ENCODE measurements around the gene CXXC4.

CXXC4 gene

DNA sequence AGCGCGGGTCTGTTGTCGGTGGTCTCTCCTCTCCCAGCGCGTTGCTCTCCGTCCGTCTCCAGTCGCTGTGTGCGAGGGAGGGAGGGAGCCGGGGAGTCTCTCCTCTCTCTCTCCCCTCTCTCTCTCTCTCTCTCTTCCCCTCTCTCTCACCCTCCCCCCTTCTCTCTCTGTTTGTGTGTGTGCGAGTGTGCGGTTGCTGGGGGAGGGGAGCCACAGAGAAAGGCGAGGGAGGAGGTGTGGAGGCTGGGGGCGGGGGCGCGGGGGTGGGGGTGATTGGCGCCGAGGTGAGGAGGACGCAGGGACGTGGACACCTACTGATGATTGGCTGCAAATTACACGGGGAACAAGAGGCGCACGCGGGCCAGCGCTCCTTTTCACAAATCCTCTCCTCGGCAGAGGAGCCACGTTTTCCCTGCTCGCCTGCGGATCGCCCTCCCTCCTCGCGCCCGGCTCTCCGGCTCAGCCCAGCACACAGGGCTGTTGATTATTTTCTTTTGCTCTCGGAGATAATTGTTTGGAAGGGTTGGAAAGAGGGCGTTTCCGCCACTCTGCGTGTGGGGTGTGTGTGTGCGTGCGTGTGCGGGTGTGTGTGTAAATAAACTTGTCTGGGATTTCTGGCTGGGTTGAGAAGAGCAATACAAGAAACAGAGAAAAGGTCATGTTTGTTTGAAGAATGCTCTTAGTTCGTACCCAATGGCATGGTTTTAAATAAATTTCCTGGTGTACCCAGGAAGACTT lies at the start of gene CXXC4:
CXXC4 (minus strand) TSS at position 73 of the 738 bp plus-strand sequence. CDS start 3,092 bp downstream, outside the sequence.
- H3K27ac Mint-ChIP-seq, result no peak within 1 kb of the TSS
- peak within 1 kb of the TSS; percentile 70 for H3K4me3 Mint-ChIP-seq
- H3K36me3 Mint-ChIP-seq, result no peaks in the 10 kb centered on the region
- peaks cover 17% of the 10 kb centered on the region for H3K4me1 Mint-ChIP-seq
- ATAC-seq (ENCODE audit: low read depth), result no peak
- no peak for DNase-seq (ENCODE audit: low spot score in 2 of 2)
- no peaks in the 10 kb centered on the region for H3K9me3 Mint-ChIP-seq
- H3K27me3 Mint-ChIP-seq, result peaks cover 19% of the 10 kb centered on the region

DNA sequence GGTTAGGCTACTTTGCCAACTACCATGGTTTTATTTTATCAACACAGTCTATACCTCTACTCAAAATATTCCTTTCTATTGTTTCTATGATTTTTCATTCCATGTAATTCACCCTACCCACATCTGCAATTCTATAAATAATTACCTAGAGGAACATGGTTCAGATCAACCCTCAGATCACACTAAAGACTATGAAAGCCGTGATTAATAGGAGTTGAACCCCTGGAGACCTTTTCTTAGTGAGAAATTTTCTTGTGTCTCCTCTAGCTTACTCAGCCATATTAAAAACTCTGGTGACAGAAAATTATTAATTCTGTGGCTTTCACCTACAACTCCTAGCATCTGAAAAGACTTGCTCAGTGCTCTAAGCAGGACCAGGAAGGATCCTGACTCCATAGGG lies 38.5 kb upstream of the CXXC4 start:
- ATAC-seq (ENCODE audit: low read depth) (no peak), DNase-seq (ENCODE audit: low spot score in 2 of 2) (no peak)
- Mint-ChIP-seq H3K27me3 (no peaks in the 10 kb centered on the region), H3K4me3 (no peak overlapping the region), H3K9me3 (no peaks in the 10 kb centered on the region), H3K27ac (no peak overlapping the region), H3K4me1 (no peaks in the 10 kb centered on the region), H3K36me3 (no peaks in the 10 kb centered on the region)

- Mint-ChIP-seq H3K36me3 (no peaks in the 10 kb centered on the region), H3K9me3 (no peaks in the 10 kb centered on the region), H3K27ac (no peak overlapping the region)
Measured at GRCh38 chr4:104532677-104533076, 38.0 kb upstream of the CXXC4 start.

DNA sequence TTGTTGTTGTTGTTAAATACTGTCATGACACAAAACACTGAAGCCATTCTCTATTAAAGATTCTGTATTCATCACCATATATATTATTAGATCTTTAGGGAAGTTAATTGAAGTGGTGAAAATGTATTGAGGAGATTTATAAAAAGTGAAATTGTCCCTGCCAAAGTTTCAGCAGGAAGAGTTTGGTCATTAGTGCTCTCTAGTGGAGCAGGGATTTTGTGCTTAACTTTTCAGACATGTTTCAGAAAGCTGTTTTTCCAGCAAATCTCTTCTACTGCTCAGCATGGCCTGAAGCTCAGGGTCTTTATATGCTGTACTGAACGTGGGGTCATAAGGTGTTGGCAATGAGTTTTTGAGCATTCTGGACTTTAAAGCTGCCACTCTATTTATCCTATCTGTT lies 36.7 kb upstream of the CXXC4 start:
- Mint-ChIP-seq H3K27me3 (peaks cover 8% of the 10 kb centered on the region), H3K27ac (no peak overlapping the region), H3K4me1 (no peaks in the 10 kb centered on the region), H3K36me3 (no peaks in the 10 kb centered on the region), H3K4me3 (no peak overlapping the region), H3K9me3 (no peaks in the 10 kb centered on the region)
- ATAC-seq (ENCODE audit: low read depth) (no peak), DNase-seq (ENCODE audit: low spot score in 2 of 2) (no peak)

More at GRCh38 chr4:104532677-104533076, 38.0 kb upstream of the CXXC4 start:
- peaks cover 2% of the 10 kb centered on the region for H3K27me3 Mint-ChIP-seq
- DNase-seq (ENCODE audit: low spot score in 2 of 2), result no peak
- H3K4me1 Mint-ChIP-seq, result no peaks in the 10 kb centered on the region
- no peak for ATAC-seq (ENCODE audit: low read depth)
- H3K4me3 Mint-ChIP-seq, result no peak overlapping the region

GRCh38 chr4:104530426-104530825 lies 35.7 kb upstream of the CXXC4 start:
- ATAC-seq (ENCODE audit: low read depth) (no peak), DNase-seq (ENCODE audit: low spot score in 2 of 2) (no peak)
- no peaks in the 10 kb centered on the region for H3K4me1 Mint-ChIP-seq
- H3K27me3 Mint-ChIP-seq, result peaks cover 8% of the 10 kb centered on the region
- H3K9me3 Mint-ChIP-seq, result no peaks in the 10 kb centered on the region
- H3K4me3 Mint-ChIP-seq, result no peak overlapping the region
- H3K36me3 Mint-ChIP-seq, result no peaks in the 10 kb centered on the region
- H3K27ac Mint-ChIP-seq, result no peak overlapping the region

DNA sequence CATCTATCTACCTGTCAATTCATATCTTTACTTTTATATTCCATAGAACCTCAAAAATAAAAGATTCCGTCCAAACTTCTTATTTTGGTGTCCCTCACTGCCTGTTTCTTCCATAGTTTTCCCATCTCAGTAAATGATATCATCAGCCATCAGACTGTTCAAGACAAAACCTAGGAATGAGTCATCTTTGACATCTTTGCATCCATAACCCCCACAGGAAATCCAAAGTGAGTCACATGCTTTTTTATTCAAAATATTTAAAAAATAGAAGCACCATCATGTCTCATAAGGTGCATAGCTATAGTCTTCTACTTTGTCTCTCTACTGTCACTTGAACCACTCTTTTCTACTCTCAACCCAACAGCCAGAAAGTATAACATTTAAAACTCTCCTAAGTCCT lies 29.9 kb upstream of the CXXC4 start:
- ATAC-seq (ENCODE audit: low read depth) (no peak), DNase-seq (ENCODE audit: low spot score in 2 of 2) (no peak)
- Mint-ChIP-seq H3K9me3 (no peaks in the 10 kb centered on the region), H3K27me3 (peaks cover 8% of the 10 kb centered on the region), H3K4me1 (peaks cover 4% of the 10 kb centered on the region), H3K36me3 (no peaks in the 10 kb centered on the region), H3K27ac (no peak overlapping the region), H3K4me3 (no peak overlapping the region)

GRCh38 chr4:104524026-104524425 lies 29.3 kb upstream of the CXXC4 start:
- H3K27ac Mint-ChIP-seq, result no peak overlapping the region
- peaks cover 8% of the 10 kb centered on the region for H3K27me3 Mint-ChIP-seq
- ATAC-seq (ENCODE audit: low read depth), result no peak
- no peaks in the 10 kb centered on the region for H3K36me3 Mint-ChIP-seq
- no peaks in the 10 kb centered on the region for H3K9me3 Mint-ChIP-seq
- H3K4me3 Mint-ChIP-seq, result no peak overlapping the region
- DNase-seq (ENCODE audit: low spot score in 2 of 2), result no peak
- H3K4me1 Mint-ChIP-seq, result peaks cover 6% of the 10 kb centered on the region

DNA sequence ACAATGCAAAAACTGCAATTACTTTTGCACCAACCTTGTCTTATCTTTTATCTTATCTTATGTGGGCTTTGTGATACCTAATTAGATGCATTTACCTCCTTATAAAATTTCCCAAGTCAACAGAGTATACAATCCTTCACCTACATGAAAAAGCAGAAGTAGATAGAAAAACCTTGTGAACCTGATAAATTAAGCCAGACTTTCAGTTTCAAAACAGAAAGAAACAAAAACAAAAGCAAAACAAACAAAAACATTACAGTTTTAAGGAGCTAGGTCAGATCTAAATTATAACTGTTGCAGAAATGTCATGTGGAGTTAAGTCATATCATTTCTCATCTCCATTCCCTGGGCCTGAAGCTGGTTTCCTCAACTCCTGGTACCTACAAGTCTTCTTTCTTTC lies 24.9 kb upstream of the CXXC4 start:
- Mint-ChIP-seq H3K4me1 (peaks cover 6% of the 10 kb centered on the region), H3K27me3 (no peaks in the 10 kb centered on the region), H3K36me3 (no peaks in the 10 kb centered on the region), H3K4me3 (no peak overlapping the region), H3K27ac (no peak overlapping the region), H3K9me3 (no peaks in the 10 kb centered on the region)
- ATAC-seq (ENCODE audit: low read depth) (peak; percentile 57), DNase-seq (ENCODE audit: low spot score in 2 of 2) (no peak)

GRCh38 chr4:104516884-104517283 lies 22.2 kb upstream of the CXXC4 start:
- H3K9me3 Mint-ChIP-seq, result no peaks in the 10 kb centered on the region
- no peak overlapping the region for H3K27ac Mint-ChIP-seq

DNA sequence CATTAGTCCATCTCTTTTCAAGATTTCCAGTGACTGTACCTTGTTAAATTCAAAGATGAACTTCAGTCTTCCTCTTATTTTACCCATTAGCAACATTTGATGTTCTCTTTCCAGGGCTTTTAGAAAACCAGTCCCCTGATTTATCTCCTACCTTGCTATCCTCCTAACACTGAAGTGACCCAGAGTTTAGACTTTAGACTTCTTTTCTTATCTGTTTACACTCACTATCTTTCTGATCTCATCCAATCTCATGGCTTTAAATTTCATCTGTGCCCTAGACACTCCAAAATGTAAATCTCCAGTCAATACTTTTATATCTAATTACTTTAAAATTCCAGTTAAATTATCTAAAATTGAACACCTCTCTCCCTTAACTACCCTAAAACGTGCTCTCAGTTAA lies 13.5 kb upstream of the CXXC4 start:
- no peak overlapping the region for H3K27ac Mint-ChIP-seq
- no peaks in the 10 kb centered on the region for H3K4me1 Mint-ChIP-seq
- ATAC-seq (ENCODE audit: low read depth), result no peak

More at GRCh38 chr4:104516884-104517283, 22.2 kb upstream of the CXXC4 start:
- Mint-ChIP-seq H3K27me3 (no peaks in the 10 kb centered on the region), H3K36me3 (no peaks in the 10 kb centered on the region), H3K4me3 (no peak overlapping the region), H3K4me1 (peaks cover 6% of the 10 kb centered on the region)
- no peak for ATAC-seq (ENCODE audit: low read depth)
- DNase-seq (ENCODE audit: low spot score in 2 of 2), result no peak

DNA sequence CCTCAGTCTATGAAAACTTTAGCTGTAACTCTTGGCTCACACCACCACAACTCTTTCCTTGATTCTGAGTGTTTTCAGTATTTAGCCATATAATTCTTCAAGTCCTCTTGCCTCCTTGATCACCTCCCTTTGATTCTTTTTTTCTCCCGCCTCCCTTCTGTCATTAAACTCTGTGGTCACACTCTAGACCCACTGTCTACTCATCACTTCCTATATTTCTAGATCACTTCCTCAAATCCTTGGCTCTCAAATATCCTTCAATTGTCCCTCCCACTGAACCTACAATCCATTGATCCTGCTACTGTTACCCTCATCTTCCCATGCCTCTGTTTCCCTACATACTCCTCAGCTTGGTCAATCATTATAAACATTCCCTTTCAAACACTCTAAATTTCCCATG lies 12.4 kb upstream of the CXXC4 start:
- Mint-ChIP-seq H3K36me3 (no peaks in the 10 kb centered on the region), H3K27me3 (peaks cover 5% of the 10 kb centered on the region), H3K4me3 (no peak overlapping the region), H3K9me3 (no peaks in the 10 kb centered on the region), H3K27ac (no peak overlapping the region), H3K4me1 (no peaks in the 10 kb centered on the region)
- ATAC-seq (ENCODE audit: low read depth) (peak; percentile 62), DNase-seq (ENCODE audit: low spot score in 2 of 2) (no peak)

More for the DNA sequence above, 13.5 kb upstream of the CXXC4 start:
- H3K27me3 Mint-ChIP-seq, result peaks cover 5% of the 10 kb centered on the region
- no peaks in the 10 kb centered on the region for H3K36me3 Mint-ChIP-seq
- no peaks in the 10 kb centered on the region for H3K9me3 Mint-ChIP-seq
- H3K4me3 Mint-ChIP-seq, result no peak overlapping the region
- no peak for DNase-seq (ENCODE audit: low spot score in 2 of 2)

DNA sequence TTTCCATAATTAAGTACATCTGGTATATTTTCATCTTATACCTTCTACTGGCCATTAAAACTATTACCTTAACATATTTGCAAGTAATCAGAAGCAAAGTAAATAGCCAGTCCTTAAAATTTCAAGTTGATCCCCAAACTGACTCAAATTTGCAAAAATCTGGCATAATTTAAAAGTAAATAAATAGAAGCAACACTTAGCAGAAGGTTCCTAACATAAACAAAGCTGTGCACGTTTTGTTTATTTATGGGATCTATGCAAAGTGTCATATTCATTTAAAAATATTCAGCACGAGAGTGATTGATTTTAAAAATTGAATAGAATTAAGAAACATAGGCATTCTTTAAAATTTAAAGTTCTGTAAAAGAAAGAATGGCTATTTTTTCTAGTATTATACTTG lies 9.8 kb upstream of the CXXC4 start:
- DNase-seq (ENCODE audit: low spot score in 2 of 2) (no peak), ATAC-seq (ENCODE audit: low read depth) (no peak)
- Mint-ChIP-seq H3K36me3 (no peaks in the 10 kb centered on the region), H3K27ac (no peak overlapping the region), H3K27me3 (peaks cover 7% of the 10 kb centered on the region), H3K9me3 (no peaks in the 10 kb centered on the region), H3K4me3 (no peak overlapping the region), H3K4me1 (no peaks in the 10 kb centered on the region)

GRCh38 chr4:104502471-104502870 lies 7.8 kb upstream of the CXXC4 start:
- no peak overlapping the region for H3K4me3 Mint-ChIP-seq
- DNase-seq (ENCODE audit: low spot score in 2 of 2), result no peak
- no peaks in the 10 kb centered on the region for H3K36me3 Mint-ChIP-seq
- no peaks in the 10 kb centered on the region for H3K4me1 Mint-ChIP-seq
- ATAC-seq (ENCODE audit: low read depth), result no peak
- H3K9me3 Mint-ChIP-seq, result no peaks in the 10 kb centered on the region
- H3K27ac Mint-ChIP-seq, result no peak overlapping the region
- peaks cover 10% of the 10 kb centered on the region for H3K27me3 Mint-ChIP-seq

- Mint-ChIP-seq H3K9me3 (no peaks in the 10 kb centered on the region), H3K4me1 (no peaks in the 10 kb centered on the region), H3K27me3 (peaks cover 10% of the 10 kb centered on the region), H3K4me3 (no peak overlapping the region), H3K27ac (no peak overlapping the region), H3K36me3 (no peaks in the 10 kb centered on the region)
- ATAC-seq (ENCODE audit: low read depth), result no peak
- DNase-seq (ENCODE audit: low spot score in 2 of 2), result no peak
Measured at GRCh38 chr4:104501290-104501689, 6.6 kb upstream of the CXXC4 start.

- H3K36me3 Mint-ChIP-seq, result no peaks in the 10 kb centered on the region
- no peak overlapping the region for H3K4me3 Mint-ChIP-seq
- no peak overlapping the region for H3K27ac Mint-ChIP-seq
- peaks cover 6% of the 10 kb centered on the region for H3K27me3 Mint-ChIP-seq
- DNase-seq (ENCODE audit: low spot score in 2 of 2), result no peak
- ATAC-seq (ENCODE audit: low read depth), result no peak
- no peaks in the 10 kb centered on the region for H3K9me3 Mint-ChIP-seq
- H3K4me1 Mint-ChIP-seq, result no peaks in the 10 kb centered on the region
Measured at GRCh38 chr4:104500442-104500841, 5.7 kb upstream of the CXXC4 start.

Measured in memory B cell (primary cell).